B cell (primary cell): ENCODE data around the gene DDX55. TPM values are rescaled to one million over a fixed set of nuclear protein-coding genes. Genes with fewer than 3 reads are reported as not detected.

ENCODE experiments used
- ATAC-seq: fragments of 200-7000 bp; cut with Tn5 transposase; one replicate; pipeline ENCODE4 v1.10.0; 2021; ENCODE audit warnings: low read depth, mild to moderate bottlenecking, moderate number of reproducible peaks, moderate library complexity
- CTCF ChIA-PET: fragments of 350-600 bp; sonication (Branson Sonifier 250); formaldehyde crosslinking; loops from one replicate; lab custom pipeline; 2021; ENCODE audit warnings: antibody characterized with exemption, inconsistent platforms; lab: Charles Lee
- POLR2A ChIA-PET: fragments of 350-600 bp; sonication (Branson Sonifier 250); formaldehyde crosslinking; loops from one replicate; lab custom pipeline; 2021; ENCODE audit warnings: antibody characterized with exemption; lab: Charles Lee
- DNase-seq: peaks from one replicate; pipeline ENCODE4 v3.0.0; 2013
- H2AFZ ChIP-seq: 2 replicates; pipeline ENCODE4 v1.6.1; 2012; ENCODE audit warnings: mild to moderate bottlenecking, low read depth, low read length; ENCODE audit not compliant: insufficient read depth, poor library complexity, severe bottlenecking
- H3K27ac ChIP-seq, 2 donors: 1 replicate in 1 of 2; 2 replicates in 1 of 2; pipeline ENCODE4 v1.5.1; 2012 to 2013; ENCODE audit warnings: low read length in 2 of 2, mild to moderate bottlenecking in 2 of 2, moderate library complexity in 1 of 2
- H3K27me3 ChIP-seq, 4 experiments: fragments of 200-600 bp in 1 of 4; sonication (generic) in 1 of 4; replicated peaks in 1 of 4; 1 replicate in 2 of 4; 2 replicates in 2 of 4; pipeline versions ENCODE4 v1.6.1 to v1.7.0; 2013 to 2016; ENCODE audit warnings: low read length in 3 of 4, mild to moderate bottlenecking in 2 of 4, mixed read lengths in 1 of 4, moderate library complexity in 1 of 4; ENCODE audit not compliant: insufficient read depth in 4 of 4, control insufficient read depth in 3 of 4; ENCODE audit errors: control extremely low read depth in 1 of 4
- H3K36me3 ChIP-seq, 2 experiments: replicated peaks in 1 of 2; 1 replicate in 1 of 2; 2 replicates in 1 of 2; pipeline versions ENCODE4 v1.6.1 to v1.7.1; 2013; ENCODE audit warnings: low read length in 1 of 2; ENCODE audit not compliant: insufficient read depth in 2 of 2, control insufficient read depth in 1 of 2; ENCODE audit errors: control extremely low read depth in 1 of 2, extremely low read depth in 1 of 2
- H3K4me1 ChIP-seq, 2 donors: fragments of 200-600 bp in 1 of 2; sonication (generic) in 1 of 2; 1 replicate in 1 of 2; 2 replicates in 1 of 2; pipeline versions ENCODE4 v1.5.1 to v1.6.1; 2013 to 2017; ENCODE audit warnings: low read length in 2 of 2; ENCODE audit not compliant: control insufficient read depth in 2 of 2, insufficient read depth in 2 of 2
- H3K4me2 ChIP-seq: replicated peaks from 2 replicates; pipeline ENCODE3; 2012; ENCODE audit warnings: mild to moderate bottlenecking, low read depth, low read length; ENCODE audit not compliant: poor library complexity, severe bottlenecking
- H3K4me3 ChIP-seq, 5 experiments: fragments of 200-600 bp in 1 of 5; sonication (generic) in 1 of 5; 1 replicate in 3 of 5; 2 replicates in 2 of 5; pipeline versions ENCODE4 v1.5.1 to v1.7.0; 2011 to 2016; ENCODE audit warnings: low read length in 4 of 5, mild to moderate bottlenecking in 4 of 5, low read depth in 2 of 5, control low read depth in 1 of 5, moderate library complexity in 1 of 5; ENCODE audit not compliant: insufficient read depth in 1 of 5; ENCODE audit errors: control extremely low read depth in 1 of 5, extremely low read depth in 1 of 5
- H3K79me2 ChIP-seq: fragments of 200-600 bp; sonication (generic); one replicate; pipeline ENCODE4 v1.6.0; 2016; ENCODE audit warnings: low read length; ENCODE audit not compliant: control insufficient read depth, insufficient read depth
- H3K9ac ChIP-seq: fragments of 200-600 bp; sonication (generic); 2 replicates; pipeline ENCODE4 v1.6.1; 2017; ENCODE audit warnings: mild to moderate bottlenecking, low read length, moderate library complexity
- H3K9me3 ChIP-seq, 3 donors: one replicate each; pipeline versions ENCODE4 v1.6.1 to v1.7.1; 2013; ENCODE audit warnings: low read length in 2 of 3; ENCODE audit not compliant: control insufficient read depth in 2 of 3, insufficient read depth in 1 of 3; ENCODE audit errors: control extremely low read depth in 1 of 3
- H4K20me1 ChIP-seq: 2 replicates; pipeline ENCODE4 v1.6.0; 2012; ENCODE audit warnings: mild to moderate bottlenecking, low read length; ENCODE audit not compliant: insufficient read depth, control insufficient read depth, poor library complexity, severe bottlenecking
- H3K27ac Mint-ChIP-seq: one replicate; pipeline ENCODE4 v1.8.0; 2021; ENCODE audit warnings: mixed read lengths
- H3K27me3 Mint-ChIP-seq: one replicate; pipeline ENCODE4 v1.8.0; 2021; ENCODE audit warnings: mixed read lengths
- H3K4me1 Mint-ChIP-seq: one replicate; pipeline ENCODE4 v1.8.0; 2021; ENCODE audit warnings: mixed read lengths
- H3K4me3 Mint-ChIP-seq: one replicate; pipeline ENCODE4 v1.8.0; 2021; ENCODE audit warnings: mixed read lengths
- H3K9me3 Mint-ChIP-seq: one replicate; pipeline ENCODE4 v1.8.0; 2022; ENCODE audit warnings: mixed read lengths; ENCODE audit not compliant: insufficient read depth
- CTCF ChIP-seq: fragments of 200-600 bp; IDR thresholded peaks from one replicate; pipeline ENCODE4 v1.8.0; 2022; ENCODE audit warnings: antibody characterized with exemption, mild to moderate bottlenecking
- EZH2 ChIP-seq: IDR thresholded peaks from 2 replicates; pipeline ENCODE4 v1.6.1; 2012; ENCODE audit warnings: borderline replicate concordance, low read depth, mild to moderate bottlenecking, moderate library complexity, low read length; ENCODE audit not compliant: insufficient read depth, poor library complexity, severe bottlenecking
- WGBS: methylation state at CpG from one replicate; pipeline ENCODE4 v1.1.5; 2013; ENCODE audit warnings: missing lambda C conversion rate; ENCODE audit not compliant: insufficient coverage; 5-methylcytosine and 5-hydroxymethylcytosine counted together
- intact Hi-C: fragments of 100-400 bp; cut with micrococcal nuclease; formaldehyde crosslinking; loops from one replicate; pipeline ENCODE4 v1.10.0; 2022
- polyA plus RNA-seq: library from polyadenylated mRNA; depleted of rRNA; stranded (reverse); fragments of >200 nt; gene quantifications from 2 replicates; pipeline ENCODE4 v1.2.3, GENCODE V29; 2012
- total RNA-seq, 2 donors: library from RNA; stranded (reverse); fragments of 120-200 nt in 1 of 2; gene quantifications; 1 replicate in 1 of 2; 2 replicates in 1 of 2; pipeline versions ENCODE4 v1.2.3 to v1.2.4, GENCODE V29; 2013 to 2022

Gene DDX55
- total and polyA plus RNA-seq, 2 donors (not counting 1 experiment from before 2014, with no cell fraction given): 33.3 to 39.9 TPM

DNA sequence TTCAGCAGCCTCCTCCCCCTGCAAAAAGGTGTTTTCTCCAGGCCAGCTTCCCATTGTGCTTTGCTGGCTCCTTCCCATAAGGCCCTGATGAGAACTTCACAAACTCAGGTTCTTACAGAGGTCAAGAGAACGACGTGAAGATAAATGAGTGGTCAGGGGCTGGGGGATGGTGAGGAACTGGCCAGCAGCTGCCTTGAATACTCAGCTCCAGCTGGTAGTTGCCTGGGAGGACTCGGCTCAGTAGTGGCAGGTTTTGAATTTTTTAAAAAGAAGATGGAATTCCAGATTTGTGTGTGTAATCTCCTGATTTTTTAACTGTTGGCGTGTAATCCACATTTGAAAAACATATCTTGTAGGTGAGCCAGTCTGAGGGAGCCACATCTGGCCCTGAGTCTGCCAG, 5.9 kb downstream of the DDX55 start:
- Histone ChIP-seq H3K4me3 (no peak overlapping the region), H3K4me1 (peaks cover 4 to 7% of the 10 kb centered on the region in 2 donors), H3K36me3 (peaks cover 0 to 77% of the 10 kb centered on the region in 2 experiments), H3K9ac (no peak overlapping the region), H3K27me3 (no peaks in the 10 kb centered on the region), H4K20me1 (peaks cover 11% of the 10 kb centered on the region), H3K9me3 (no peaks in the 10 kb centered on the region), H3K79me2 (peaks cover 51% of the 10 kb centered on the region), H3K4me2 (no peak overlapping the region), H3K27ac (no peak overlapping the region), H2AFZ (no peak overlapping the region)
- intact Hi-C loops: no loop called here
- TF ChIP-seq EZH2 (no peak), CTCF (no peak)
- Mint-ChIP-seq H3K27ac (no peak overlapping the region), H3K4me3 (no peak overlapping the region), H3K4me1 (peaks cover 9% of the 10 kb centered on the region), H3K27me3 (no peaks in the 10 kb centered on the region), H3K9me3 (no peaks in the 10 kb centered on the region)
- 92% methylated on average over 2 of the region's 4 CpGs for WGBS
- no peak for ATAC-seq
- DNase-seq: no peak
- ChIA-PET CTCF (no interaction called here), POLR2A (no interaction called here)

GRCh38 chr12:123608182-123608581, 6.3 kb downstream of the DDX55 start:
- Mint-ChIP-seq H3K27ac (no peak overlapping the region), H3K9me3 (no peaks in the 10 kb centered on the region), H3K4me3 (no peak overlapping the region), H3K27me3 (no peaks in the 10 kb centered on the region), H3K4me1 (peaks cover 5% of the 10 kb centered on the region)
- no peak overlapping the region for H3K9ac ChIP-seq
- H3K27me3 ChIP-seq: no peaks in the 10 kb centered on the region
- peaks cover 11% of the 10 kb centered on the region for H4K20me1 ChIP-seq
- H3K4me2 ChIP-seq: no peak overlapping the region
- H2AFZ ChIP-seq: no peak overlapping the region
- TF ChIP-seq EZH2: no peak
- no peak for TF ChIP-seq CTCF
- CTCF ChIA-PET: no interaction called here
- intact Hi-C loops: no loop called here
- DNase-seq (no peak), ATAC-seq (no peak)
- H3K9me3 ChIP-seq: no peaks in the 10 kb centered on the region
- peaks cover 0 to 3% of the 10 kb centered on the region in 2 donors for H3K4me1 ChIP-seq
- H3K79me2 ChIP-seq: peaks cover 47% of the 10 kb centered on the region
- POLR2A ChIA-PET: no interaction called here
- WGBS: 100% methylated on average over 3 of the region's 8 CpGs
- no peak overlapping the region for H3K27ac ChIP-seq
- no peak overlapping the region for H3K4me3 ChIP-seq
- H3K36me3 ChIP-seq: peaks cover 0 to 82% of the 10 kb centered on the region in 2 experiments
